Activated CD4-positive, CD25-positive, alpha-beta regulatory T cell treated with anti-CD3 and anti-CD28 coated beads, Interleukin-2, amount 50 U/mL, for 24 hours (primary cell): ENCODE results near the gene CD4.
"Not testable (repeated sequence)": the region's sequence is repeated elsewhere in the genome, so short reads cannot be mapped to it uniquely, and the experiment has no call there.

Source experiments
- ATAC-seq, 2 donors: fragments of 150-1000 bp; cut with Tn5 transposase; one replicate each; pipeline ENCODE4 v1.10.0; 2021; ENCODE audit warnings: mild to moderate bottlenecking in 1 of 2, moderate library complexity in 1 of 2

The CD4 gene

GRCh38 chr12:6849976-6850560 lies 60.7 kb downstream of the CD4 start:
- no peak for ATAC-seq

- ATAC-seq: no peak
Measured at GRCh38 chr12:6850796-6851152, 61.4 kb downstream of the CD4 start.

GRCh38 chr12:6851153-6851920 lies 62.0 kb downstream of the CD4 start, which contains the start of gene CDCA3:
Gene CDCA3 (minus strand): TSS chr12:6851286. CDS start chr12:6850952, 334 bp downstream.
- ATAC-seq: peak; percentile 47 to 52

GRCh38 chr12:6851921-6852650 lies 62.8 kb downstream of the CD4 start, which contains the start of gene USP5:
Gene USP5 (plus strand): TSS chr12:6852150. CDS start chr12:6852180, 30 bp downstream.
- ATAC-seq: peak; percentile 80 to 82

GRCh38 chr12:6852651-6853354 lies 63.5 kb downstream of the CD4 start:
- ATAC-seq: peak; percentile 19 to 28

GRCh38 chr12:6853626-6854025 lies 64.3 kb downstream of the CD4 start:
- ATAC-seq: no peak

- no peak for ATAC-seq
Measured at GRCh38 chr12:6854036-6854435, 64.7 kb downstream of the CD4 start.

GRCh38 chr12:6855322-6855721 lies 66.0 kb downstream of the CD4 start:
- no peak for ATAC-seq

- no peak for ATAC-seq
Measured at GRCh38 chr12:6858799-6859198, 69.5 kb downstream of the CD4 start.

GRCh38 chr12:6860116-6860515 lies 70.8 kb downstream of the CD4 start:
- ATAC-seq: no peak

GRCh38 chr12:6860942-6861341 lies 71.6 kb downstream of the CD4 start:
- ATAC-seq: no peak

- ATAC-seq: no peak
Measured at GRCh38 chr12:6861391-6861790, 72.1 kb downstream of the CD4 start.

- ATAC-seq: no peak
Measured at GRCh38 chr12:6863033-6863432, 73.7 kb downstream of the CD4 start.

GRCh38 chr12:6863586-6864321 lies 74.4 kb downstream of the CD4 start:
- ATAC-seq: no peak

- not testable (repeated sequence) for ATAC-seq
Measured at GRCh38 chr12:6865307-6865706, 76.0 kb downstream of the CD4 start.

GRCh38 chr12:6866163-6866919 lies 77.0 kb downstream of the CD4 start:
- no peak for ATAC-seq

GRCh38 chr12:6866920-6867412 lies 77.6 kb downstream of the CD4 start:
- ATAC-seq: peak; percentile 1 to 2

- peak; percentile 69 to 75 for ATAC-seq
Measured at GRCh38 chr12:6867413-6868210, 78.3 kb downstream of the CD4 start, which contains the start of gene TPI1. Gene TPI1 (plus strand): TSS chr12:6867531. CDS start chr12:6867567, 36 bp downstream.

GRCh38 chr12:6868211-6869048 lies 79.1 kb downstream of the CD4 start:
- ATAC-seq: peak in 1 of 2 donors; percentile 3
